ENCODE results near the gene VSX2. TPM values are rescaled to one million over a fixed set of nuclear protein-coding genes. Genes with fewer than 3 reads are reported as not detected.

VSX2 gene
- total RNA-seq, 2 donors from 2014 or later = not detected

DNA sequence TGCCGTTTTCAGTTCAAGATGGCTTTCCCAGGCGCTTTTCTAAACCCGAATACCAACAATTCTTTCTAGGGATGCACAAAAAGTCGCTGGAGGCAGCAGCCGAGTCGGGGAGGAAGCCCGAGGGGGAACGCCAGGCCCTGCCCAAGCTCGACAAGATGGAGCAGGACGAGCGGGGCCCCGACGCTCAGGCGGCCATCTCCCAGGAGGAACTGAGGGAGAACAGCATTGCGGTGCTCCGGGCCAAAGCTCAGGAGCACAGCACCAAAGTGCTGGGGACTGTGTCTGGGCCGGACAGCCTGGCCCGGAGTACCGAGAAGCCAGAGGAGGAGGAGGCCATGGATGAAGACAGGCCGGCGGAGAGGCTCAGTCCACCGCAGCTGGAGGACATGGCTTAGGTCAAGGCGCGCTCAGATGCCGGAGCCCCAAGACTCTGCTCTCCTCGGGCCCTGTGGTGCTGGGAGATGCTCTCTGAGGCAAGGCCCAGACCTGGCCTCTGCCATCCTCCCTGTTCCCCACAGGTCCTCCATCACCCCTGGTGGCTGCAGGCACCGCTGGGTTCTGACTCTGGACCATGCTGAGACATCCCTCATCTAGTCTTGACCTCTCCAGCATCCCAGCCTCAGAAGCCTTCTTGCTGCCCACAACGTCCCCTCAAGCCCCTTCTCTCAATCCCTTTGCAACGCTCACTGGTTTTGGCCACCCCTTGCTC is 21.4 kb downstream of the VSX2 start:
- Histone ChIP-seq H3K4me3 (no peak overlapping the region), H3K27me3 (replicated peaks; ENCODE audit: insufficient read depth) (no peaks in the 10 kb centered on the region), H3K27ac (no peak overlapping the region), H3K36me3 (no peaks in the 10 kb centered on the region), H3K4me1 (ENCODE audit: control insufficient read depth in 1 of 2, low read depth in 2 of 2) (peaks cover 10 to 15% of the 10 kb centered on the region in 2 donors), H3K9me3 (no peaks in the 10 kb centered on the region)
- DNase-seq (ENCODE audit: low spot score) = no peak
- no peak for ATAC-seq (ENCODE audit: insufficient number of reproducible peaks, low FRiP score, low read depth)
- TF ChIP-seq, protein P1, sequence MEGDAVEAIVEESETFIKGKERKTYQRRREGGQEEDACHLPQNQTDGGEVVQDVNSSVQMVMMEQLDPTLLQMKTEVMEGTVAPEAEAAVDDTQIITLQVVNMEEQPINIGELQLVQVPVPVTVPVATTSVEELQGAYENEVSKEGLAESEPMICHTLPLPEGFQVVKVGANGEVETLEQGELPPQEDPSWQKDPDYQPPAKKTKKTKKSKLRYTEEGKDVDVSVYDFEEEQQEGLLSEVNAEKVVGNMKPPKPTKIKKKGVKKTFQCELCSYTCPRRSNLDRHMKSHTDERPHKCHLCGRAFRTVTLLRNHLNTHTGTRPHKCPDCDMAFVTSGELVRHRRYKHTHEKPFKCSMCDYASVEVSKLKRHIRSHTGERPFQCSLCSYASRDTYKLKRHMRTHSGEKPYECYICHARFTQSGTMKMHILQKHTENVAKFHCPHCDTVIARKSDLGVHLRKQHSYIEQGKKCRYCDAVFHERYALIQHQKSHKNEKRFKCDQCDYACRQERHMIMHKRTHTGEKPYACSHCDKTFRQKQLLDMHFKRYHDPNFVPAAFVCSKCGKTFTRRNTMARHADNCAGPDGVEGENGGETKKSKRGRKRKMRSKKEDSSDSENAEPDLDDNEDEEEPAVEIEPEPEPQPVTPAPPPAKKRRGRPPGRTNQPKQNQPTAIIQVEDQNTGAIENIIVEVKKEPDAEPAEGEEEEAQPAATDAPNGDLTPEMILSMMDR (IDR thresholded peaks at IDR 0.05) = no peak

DNA sequence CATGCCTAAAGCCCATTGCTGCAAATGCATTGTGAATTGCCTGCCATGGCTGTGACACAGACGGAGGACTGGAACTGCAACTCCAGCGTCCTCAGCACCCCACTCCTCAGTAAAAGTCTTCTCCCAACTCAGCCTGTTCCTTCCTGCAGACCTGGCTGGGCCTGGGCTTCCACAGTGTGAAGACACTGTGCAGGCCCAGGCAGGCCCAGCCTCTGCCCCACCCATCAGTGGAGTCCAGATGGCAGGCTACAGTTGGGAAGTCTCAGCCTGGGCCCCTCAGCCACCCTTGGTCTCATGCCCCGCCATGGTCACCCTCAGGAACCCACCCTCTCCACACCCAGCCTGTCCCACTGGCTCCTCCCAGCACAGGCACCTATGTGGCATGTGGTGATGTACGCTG is 22.0 kb downstream of the VSX2 start:
- TF ChIP-seq, protein P1 (IDR thresholded peaks at IDR 0.05) = no peak
- peaks cover 10 to 15% of the 10 kb centered on the region in 2 donors for H3K4me1 ChIP-seq (ENCODE audit: control insufficient read depth in 1 of 2, low read depth in 2 of 2)
- no peak for DNase-seq (ENCODE audit: low spot score)
- no peaks in the 10 kb centered on the region for H3K9me3 ChIP-seq
- H3K27ac ChIP-seq = no peak overlapping the region
- no peak overlapping the region for H3K4me3 ChIP-seq
- H3K27me3 ChIP-seq (replicated peaks; ENCODE audit: insufficient read depth) = no peaks in the 10 kb centered on the region
- H3K36me3 ChIP-seq = no peaks in the 10 kb centered on the region
- no peak for ATAC-seq (ENCODE audit: insufficient number of reproducible peaks, low FRiP score, low read depth)

DNA sequence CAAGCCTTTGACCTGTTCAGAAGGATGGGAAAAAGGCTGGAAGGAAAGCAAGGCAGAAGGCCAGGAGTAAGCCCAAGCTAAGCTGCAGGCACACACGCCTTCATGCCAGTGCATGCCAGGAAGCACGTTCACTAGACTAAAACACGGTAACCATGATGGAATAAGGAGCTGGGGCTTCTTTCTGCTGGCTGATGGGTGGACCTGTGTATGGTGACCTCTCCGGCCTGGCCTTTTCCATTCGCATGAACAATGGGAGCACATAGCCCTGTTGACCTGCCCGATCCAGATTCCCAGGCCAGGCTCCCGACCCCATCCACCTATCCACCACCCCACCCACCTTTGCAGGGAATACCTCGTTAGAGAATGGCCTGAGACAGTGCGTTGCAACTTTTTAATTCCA is 22.8 kb downstream of the VSX2 start:
- DNase-seq (ENCODE audit: low spot score) (no peak), ATAC-seq (ENCODE audit: insufficient number of reproducible peaks, low FRiP score, low read depth) (no peak)
- no peak overlapping the region for H3K27ac ChIP-seq
- TF ChIP-seq, protein P1 (IDR thresholded peaks at IDR 0.05) = no peak
- peaks cover 9 to 11% of the 10 kb centered on the region in 2 donors for H3K4me1 ChIP-seq (ENCODE audit: control insufficient read depth in 1 of 2, low read depth in 2 of 2)
- no peaks in the 10 kb centered on the region for H3K36me3 ChIP-seq
- H3K9me3 ChIP-seq = no peaks in the 10 kb centered on the region
- H3K4me3 ChIP-seq = no peak overlapping the region
- H3K27me3 ChIP-seq (replicated peaks; ENCODE audit: insufficient read depth) = no peaks in the 10 kb centered on the region

DNA sequence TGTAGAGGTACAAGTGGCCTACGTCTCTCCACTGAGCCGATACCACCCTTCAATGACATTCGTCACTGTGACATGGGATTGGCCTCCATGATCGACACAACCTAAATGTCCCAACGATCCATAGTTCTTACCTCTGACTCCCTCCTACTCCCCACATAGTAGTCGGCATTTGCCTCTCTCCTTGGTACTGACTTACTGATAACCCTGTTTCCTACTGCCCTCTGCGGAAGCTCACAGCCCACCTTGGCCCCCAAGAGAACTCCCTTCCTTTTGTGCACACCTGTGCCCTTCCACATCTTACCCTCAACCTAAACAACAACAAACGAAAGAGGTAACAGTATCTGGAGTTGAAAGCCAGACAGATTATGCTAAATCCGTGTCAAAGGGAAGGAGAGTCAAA is 23.9 kb downstream of the VSX2 start:
- Histone ChIP-seq H3K4me1 (ENCODE audit: control insufficient read depth in 1 of 2, low read depth in 2 of 2) (peaks cover 2 to 3% of the 10 kb centered on the region in 2 donors), H3K4me3 (no peak overlapping the region), H3K36me3 (no peaks in the 10 kb centered on the region), H3K27me3 (replicated peaks; ENCODE audit: insufficient read depth) (no peaks in the 10 kb centered on the region), H3K9me3 (no peaks in the 10 kb centered on the region), H3K27ac (no peak overlapping the region)
- ATAC-seq (ENCODE audit: insufficient number of reproducible peaks, low FRiP score, low read depth) = no peak
- no peak for DNase-seq (ENCODE audit: low spot score)
- TF ChIP-seq, protein P1 (IDR thresholded peaks at IDR 0.05) = no peak

DNA sequence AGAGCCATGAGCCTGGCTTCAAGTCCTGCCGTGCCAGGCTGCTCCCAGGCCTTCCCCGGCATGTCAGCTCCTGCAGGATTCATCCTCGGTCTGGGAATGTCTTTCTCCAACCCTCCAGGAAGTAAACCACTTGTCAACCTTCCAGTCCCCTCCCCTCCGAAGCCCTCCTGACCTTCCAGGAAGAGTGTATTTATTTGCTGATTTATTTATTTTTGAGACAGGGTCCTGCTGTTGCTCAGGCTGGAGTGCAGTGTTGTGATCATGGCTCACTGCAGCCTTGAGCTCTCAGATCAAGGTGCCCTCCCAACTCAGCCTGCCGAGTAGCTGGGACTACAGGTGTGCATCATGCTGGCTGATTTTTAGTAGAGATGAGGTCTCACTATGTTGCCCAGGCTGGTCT is 24.7 kb downstream of the VSX2 start:
- Histone ChIP-seq H3K27ac (no peak overlapping the region), H3K4me3 (no peak overlapping the region), H3K4me1 (ENCODE audit: control insufficient read depth in 1 of 2, low read depth in 2 of 2) (no peaks in the 10 kb centered on the region), H3K9me3 (no peaks in the 10 kb centered on the region), H3K27me3 (replicated peaks; ENCODE audit: insufficient read depth) (no peaks in the 10 kb centered on the region), H3K36me3 (no peaks in the 10 kb centered on the region)
- DNase-seq (ENCODE audit: low spot score) = no peak
- no peak for ATAC-seq (ENCODE audit: insufficient number of reproducible peaks, low FRiP score, low read depth)
- TF ChIP-seq, protein P1 (IDR thresholded peaks at IDR 0.05) = no peak

Measured in thoracic aorta (tissue), 2 donors.